ENCODE data around the gene RPS27L. TPM values are rescaled to one million over a fixed set of nuclear protein-coding genes. Genes with fewer than 3 reads are reported as not detected.

Gene RPS27L
- total and polyA plus RNA-seq, 2 experiments from 2014 or later = 134 to 528 TPM

DNA sequence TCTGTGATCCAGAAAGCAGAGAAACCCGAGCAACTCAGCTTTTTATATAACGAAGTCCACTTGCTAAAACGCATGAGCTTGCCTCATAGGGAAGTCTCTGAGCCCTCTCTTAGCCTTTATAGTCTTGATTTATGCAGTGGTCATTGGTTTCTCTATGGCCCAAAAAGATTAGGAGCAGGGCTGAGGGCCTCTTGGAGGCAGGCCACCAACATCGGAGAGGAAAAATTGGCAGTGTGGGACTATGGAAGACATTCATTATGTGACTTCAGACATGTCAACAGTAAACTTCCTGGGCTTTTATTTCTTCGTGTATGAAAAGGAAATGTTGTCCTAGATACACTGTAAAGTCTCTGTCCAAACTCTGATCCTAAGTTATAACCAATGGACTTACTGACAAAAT is 45.6 kb upstream of the RPS27L start:
- H2AFZ ChIP-seq = no peak overlapping the region
- no peak for TF ChIP-seq EZH2 (IDR thresholded peaks at IDR 0.05; ENCODE audit: borderline replicate concordance)
- TF ChIP-seq, protein P1, sequence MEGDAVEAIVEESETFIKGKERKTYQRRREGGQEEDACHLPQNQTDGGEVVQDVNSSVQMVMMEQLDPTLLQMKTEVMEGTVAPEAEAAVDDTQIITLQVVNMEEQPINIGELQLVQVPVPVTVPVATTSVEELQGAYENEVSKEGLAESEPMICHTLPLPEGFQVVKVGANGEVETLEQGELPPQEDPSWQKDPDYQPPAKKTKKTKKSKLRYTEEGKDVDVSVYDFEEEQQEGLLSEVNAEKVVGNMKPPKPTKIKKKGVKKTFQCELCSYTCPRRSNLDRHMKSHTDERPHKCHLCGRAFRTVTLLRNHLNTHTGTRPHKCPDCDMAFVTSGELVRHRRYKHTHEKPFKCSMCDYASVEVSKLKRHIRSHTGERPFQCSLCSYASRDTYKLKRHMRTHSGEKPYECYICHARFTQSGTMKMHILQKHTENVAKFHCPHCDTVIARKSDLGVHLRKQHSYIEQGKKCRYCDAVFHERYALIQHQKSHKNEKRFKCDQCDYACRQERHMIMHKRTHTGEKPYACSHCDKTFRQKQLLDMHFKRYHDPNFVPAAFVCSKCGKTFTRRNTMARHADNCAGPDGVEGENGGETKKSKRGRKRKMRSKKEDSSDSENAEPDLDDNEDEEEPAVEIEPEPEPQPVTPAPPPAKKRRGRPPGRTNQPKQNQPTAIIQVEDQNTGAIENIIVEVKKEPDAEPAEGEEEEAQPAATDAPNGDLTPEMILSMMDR (IDR thresholded peaks at IDR 0.05; ENCODE audit: poor library complexity) = no peak
- no peak for TF ChIP-seq EZH2phosphoT487 (IDR thresholded peaks at IDR 0.05; ENCODE audit: low read depth, severe bottlenecking, unreplicated experiment)

DNA sequence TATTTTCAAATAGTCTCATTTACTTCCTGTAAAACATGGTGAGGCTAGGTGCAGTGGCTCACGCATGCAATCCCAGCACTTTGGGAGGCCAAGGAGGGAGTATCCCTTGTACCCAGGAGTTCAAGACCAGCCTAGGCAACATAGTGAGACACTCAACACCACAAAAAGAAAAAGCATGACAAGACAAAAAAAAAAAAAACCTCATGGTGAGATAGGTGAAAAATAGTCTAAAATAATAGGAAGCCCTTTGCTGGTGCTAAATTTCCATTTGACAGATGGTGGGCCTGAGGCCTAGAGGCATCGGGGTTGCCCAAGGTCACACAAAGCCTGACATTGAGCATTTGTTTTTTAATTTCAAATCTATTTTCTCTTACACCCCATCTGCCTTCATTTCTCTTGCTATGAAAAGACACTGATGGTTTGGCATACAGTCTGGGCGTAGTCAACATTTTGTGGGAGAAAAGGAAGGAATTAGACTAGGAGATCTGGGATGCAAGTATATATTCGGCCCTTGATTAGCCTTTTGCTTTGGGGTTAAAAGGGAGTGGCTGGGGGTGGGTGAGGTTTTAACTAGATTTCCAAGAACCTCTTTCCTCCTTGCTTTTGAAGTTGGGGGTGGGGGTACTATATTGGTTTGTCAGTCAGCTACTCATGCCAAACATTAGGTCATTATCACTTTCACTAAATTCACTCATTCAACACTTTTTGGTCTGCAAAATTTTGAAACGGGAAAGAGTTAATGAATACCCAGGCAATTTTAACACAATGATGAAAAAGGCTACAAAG is 43.4 kb upstream of the RPS27L start:
- Histone ChIP-seq H2AFZ (no peak overlapping the region), H3K4me3 (no peak overlapping the region), H3K27ac (no peak overlapping the region), H3K4me1 (ENCODE audit: insufficient read depth) (peaks cover 11% of the 10 kb centered on the region), H3K9me3 (ENCODE audit: low read depth) (no peaks in the 10 kb centered on the region), H3K79me2 (peaks cover 77% of the 10 kb centered on the region), H3K36me3 (replicated peaks; ENCODE audit: insufficient read depth, low read depth) (no peaks in the 10 kb centered on the region), H3K9me2 (replicated peaks; ENCODE audit: insufficient read depth) (no peaks in the 10 kb centered on the region), H4K20me1 (ENCODE audit: insufficient read depth, poor library complexity, severe bottlenecking) (no peaks in the 10 kb centered on the region), H3K27me3 (no peaks in the 10 kb centered on the region), H3K4me2 (no peak overlapping the region)
- DNase-seq (ENCODE audit: low spot score) = no peak
- over 99% methylated on average over 5 of the region's 5 CpGs for WGBS (ENCODE audit: low lambda C conversion rate, missing lambda C conversion rate)
- no peak for TF ChIP-seq EZH2phosphoT487 (IDR thresholded peaks at IDR 0.05; ENCODE audit: low read depth, severe bottlenecking, unreplicated experiment)
- TF ChIP-seq EZH2 (IDR thresholded peaks at IDR 0.05; ENCODE audit: borderline replicate concordance) = no peak
- TF ChIP-seq, protein P1 (IDR thresholded peaks at IDR 0.05; ENCODE audit: poor library complexity) = no peak

More for the DNA sequence above, 45.6 kb upstream of the RPS27L start:
- H3K27ac ChIP-seq = no peak overlapping the region
- no peaks in the 10 kb centered on the region for H3K9me3 ChIP-seq (ENCODE audit: low read depth)
- H3K4me2 ChIP-seq = no peak overlapping the region
- H3K4me3 ChIP-seq = no peak overlapping the region
- no peaks in the 10 kb centered on the region for H3K9me2 ChIP-seq (replicated peaks; ENCODE audit: insufficient read depth)
- H3K36me3 ChIP-seq (replicated peaks; ENCODE audit: insufficient read depth, low read depth) = no peaks in the 10 kb centered on the region
- peaks cover 10% of the 10 kb centered on the region for H3K4me1 ChIP-seq (ENCODE audit: insufficient read depth)
- WGBS (ENCODE audit: low lambda C conversion rate, missing lambda C conversion rate) = 60% methylated on average over 5 of the region's 5 CpGs
- H3K79me2 ChIP-seq = peaks cover 74% of the 10 kb centered on the region
- DNase-seq (ENCODE audit: low spot score) = no peak
- no peaks in the 10 kb centered on the region for H4K20me1 ChIP-seq (ENCODE audit: insufficient read depth, poor library complexity, severe bottlenecking)
- no peaks in the 10 kb centered on the region for H3K27me3 ChIP-seq

- Histone ChIP-seq H3K4me3 (no peak overlapping the region), H3K79me2 (peaks cover 78% of the 10 kb centered on the region), H4K20me1 (ENCODE audit: insufficient read depth, poor library complexity, severe bottlenecking) (no peaks in the 10 kb centered on the region), H3K4me1 (ENCODE audit: insufficient read depth) (peaks cover 17% of the 10 kb centered on the region), H3K9me3 (ENCODE audit: low read depth) (no peaks in the 10 kb centered on the region), H3K9me2 (replicated peaks; ENCODE audit: insufficient read depth) (no peaks in the 10 kb centered on the region), H2AFZ (no peak overlapping the region), H3K36me3 (replicated peaks; ENCODE audit: insufficient read depth, low read depth) (no peaks in the 10 kb centered on the region), H3K27ac (peak overlapping the region; percentile 42), H3K4me2 (peak overlapping the region; percentile 26), H3K27me3 (no peaks in the 10 kb centered on the region)
- DNase-seq (ENCODE audit: low spot score) = no peak
- TF ChIP-seq, protein P1 (IDR thresholded peaks at IDR 0.05; ENCODE audit: poor library complexity) = no peak
- no peak for TF ChIP-seq EZH2phosphoT487 (IDR thresholded peaks at IDR 0.05; ENCODE audit: low read depth, severe bottlenecking, unreplicated experiment)
- no peak for TF ChIP-seq EZH2 (IDR thresholded peaks at IDR 0.05; ENCODE audit: borderline replicate concordance)
- WGBS (ENCODE audit: low lambda C conversion rate, missing lambda C conversion rate) = 54% methylated on average over 8 of the region's 8 CpGs
Measured at GRCh38 chr15:63198371-63199250, 41.3 kb upstream of the RPS27L start.
